Nephron (organoid): ENCODE results near the gene CSNK2A2.
A peak's percentile ranks its signal among the peaks of the same experiment; 100 is the strongest.

Experiments used
- H3K27ac Mint-ChIP-seq, 3 experiments: 2 replicates each; pipeline ENCODE4 v1.8.0; 2020; ENCODE audit warnings: mixed read lengths in 3 of 3, mild to moderate bottlenecking in 2 of 3, moderate library complexity in 1 of 3
- H3K27me3 Mint-ChIP-seq: 2 replicates; pipeline ENCODE4 v1.8.0; 2021; ENCODE audit warnings: low read depth, mild to moderate bottlenecking, moderate library complexity, mixed read lengths
- H3K36me3 Mint-ChIP-seq: 2 replicates; pipeline ENCODE4 v1.8.0; 2020; ENCODE audit warnings: low read depth, mixed read lengths
- H3K4me1 Mint-ChIP-seq: 2 replicates; pipeline ENCODE4 v1.8.0; 2020; ENCODE audit warnings: mixed read lengths
- H3K4me3 Mint-ChIP-seq, 3 experiments: 2 replicates each; pipeline ENCODE4 v1.8.0; 2020; ENCODE audit warnings: mild to moderate bottlenecking in 3 of 3, mixed read lengths in 3 of 3, moderate library complexity in 2 of 3
- H3K9me3 Mint-ChIP-seq: 2 replicates; pipeline ENCODE4 v1.8.0; 2020; ENCODE audit warnings: mixed read lengths
- CTCF ChIP-seq, 3 experiments: fragments of 200-600 bp; sonication (generic); IDR thresholded peaks; one replicate each; pipeline ENCODE4 v1.5.0; 2021; ENCODE audit warnings: antibody characterized with exemption in 3 of 3; ENCODE audit not compliant: unreplicated experiment in 3 of 3

CSNK2A2 gene

GRCh38 chr16:58187665-58188421, 10.1 kb downstream of the CSNK2A2 start:
- H3K27me3 Mint-ChIP-seq = no peaks in the 10 kb centered on the region
- H3K27ac Mint-ChIP-seq = peak overlapping the region; percentile 50 to 77 (median 77)
- H3K36me3 Mint-ChIP-seq = peaks cover 85% of the 10 kb centered on the region
- no peak for TF ChIP-seq CTCF (IDR thresholded peaks at IDR 0.05; ENCODE audit: unreplicated experiment in 3 of 3)
- H3K9me3 Mint-ChIP-seq = no peaks in the 10 kb centered on the region
- H3K4me3 Mint-ChIP-seq = peak overlapping the region in 1 of 3 experiments; percentile 6
- peaks cover 37% of the 10 kb centered on the region for H3K4me1 Mint-ChIP-seq

- Mint-ChIP-seq H3K27me3 (no peaks in the 10 kb centered on the region), H3K4me3 (peak overlapping the region in 1 of 3 experiments; percentile 31), H3K4me1 (peaks cover 37% of the 10 kb centered on the region), H3K36me3 (peaks cover 83% of the 10 kb centered on the region), H3K27ac (peak overlapping the region; percentile 77 to 92 (median 83)), H3K9me3 (no peaks in the 10 kb centered on the region)
- TF ChIP-seq CTCF (IDR thresholded peaks at IDR 0.05; ENCODE audit: unreplicated experiment in 3 of 3) = no peak
These were observed 10.8 kb downstream of the CSNK2A2 start for GRCh38 chr16:58187092-58187491.

GRCh38 chr16:58186176-58186944, 11.5 kb downstream of the CSNK2A2 start:
- Mint-ChIP-seq H3K4me1 (peaks cover 37% of the 10 kb centered on the region), H3K27me3 (no peaks in the 10 kb centered on the region), H3K9me3 (no peaks in the 10 kb centered on the region), H3K27ac (peak overlapping the region; percentile 77 to 92 (median 83)), H3K36me3 (peaks cover 83% of the 10 kb centered on the region), H3K4me3 (peak overlapping the region in 1 of 3 experiments; percentile 31)
- no peak for TF ChIP-seq CTCF (IDR thresholded peaks at IDR 0.05; ENCODE audit: unreplicated experiment in 3 of 3)

- TF ChIP-seq CTCF (IDR thresholded peaks at IDR 0.05; ENCODE audit: unreplicated experiment in 3 of 3) = no peak
- H3K4me3 Mint-ChIP-seq = no peak overlapping the region
- H3K36me3 Mint-ChIP-seq = peaks cover 71% of the 10 kb centered on the region
- H3K9me3 Mint-ChIP-seq = no peaks in the 10 kb centered on the region
- H3K4me1 Mint-ChIP-seq = no peaks in the 10 kb centered on the region
- H3K27ac Mint-ChIP-seq = no peak overlapping the region
- H3K27me3 Mint-ChIP-seq = no peaks in the 10 kb centered on the region
These were observed 20.6 kb downstream of the CSNK2A2 start for GRCh38 chr16:58177353-58177710.

GRCh38 chr16:58176608-58177352, 21.1 kb downstream of the CSNK2A2 start:
- no peak overlapping the region for H3K4me3 Mint-ChIP-seq
- H3K9me3 Mint-ChIP-seq = no peaks in the 10 kb centered on the region
- H3K27ac Mint-ChIP-seq = no peak overlapping the region
- H3K36me3 Mint-ChIP-seq = peaks cover 72% of the 10 kb centered on the region
- H3K4me1 Mint-ChIP-seq = no peaks in the 10 kb centered on the region
- TF ChIP-seq CTCF (IDR thresholded peaks at IDR 0.05; ENCODE audit: unreplicated experiment in 3 of 3) = no peak
- no peaks in the 10 kb centered on the region for H3K27me3 Mint-ChIP-seq
